ENCODE data around the gene RXRA. TPM values are rescaled to one million over a fixed set of nuclear protein-coding genes. Genes with fewer than 3 reads are reported as not detected.

RXRA gene
- total RNA-seq, 2 donors from 2014 or later: 45.4 to 58.1 TPM

DNA sequence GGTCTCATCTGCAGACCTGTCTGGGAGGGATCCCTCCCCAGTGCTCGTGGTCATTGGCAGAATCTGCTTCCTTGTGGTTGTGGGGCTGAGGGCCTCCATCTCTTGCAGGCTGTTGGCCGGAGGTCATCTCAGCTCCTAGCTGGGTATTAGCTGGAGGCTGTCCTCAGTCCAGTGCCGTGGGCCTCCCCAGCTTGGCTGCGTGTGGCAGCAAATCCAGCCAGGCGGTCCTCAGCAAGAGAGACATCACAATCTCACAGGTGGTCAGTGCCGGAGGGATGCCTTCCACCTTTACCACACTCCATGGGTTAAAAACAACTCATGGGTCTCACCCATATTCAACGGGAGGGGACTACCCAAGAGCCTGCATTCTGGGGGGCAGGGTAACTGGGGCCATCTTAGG is 155.5 kb downstream of the RXRA start:
- TF ChIP-seq, protein P1, sequence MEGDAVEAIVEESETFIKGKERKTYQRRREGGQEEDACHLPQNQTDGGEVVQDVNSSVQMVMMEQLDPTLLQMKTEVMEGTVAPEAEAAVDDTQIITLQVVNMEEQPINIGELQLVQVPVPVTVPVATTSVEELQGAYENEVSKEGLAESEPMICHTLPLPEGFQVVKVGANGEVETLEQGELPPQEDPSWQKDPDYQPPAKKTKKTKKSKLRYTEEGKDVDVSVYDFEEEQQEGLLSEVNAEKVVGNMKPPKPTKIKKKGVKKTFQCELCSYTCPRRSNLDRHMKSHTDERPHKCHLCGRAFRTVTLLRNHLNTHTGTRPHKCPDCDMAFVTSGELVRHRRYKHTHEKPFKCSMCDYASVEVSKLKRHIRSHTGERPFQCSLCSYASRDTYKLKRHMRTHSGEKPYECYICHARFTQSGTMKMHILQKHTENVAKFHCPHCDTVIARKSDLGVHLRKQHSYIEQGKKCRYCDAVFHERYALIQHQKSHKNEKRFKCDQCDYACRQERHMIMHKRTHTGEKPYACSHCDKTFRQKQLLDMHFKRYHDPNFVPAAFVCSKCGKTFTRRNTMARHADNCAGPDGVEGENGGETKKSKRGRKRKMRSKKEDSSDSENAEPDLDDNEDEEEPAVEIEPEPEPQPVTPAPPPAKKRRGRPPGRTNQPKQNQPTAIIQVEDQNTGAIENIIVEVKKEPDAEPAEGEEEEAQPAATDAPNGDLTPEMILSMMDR (IDR thresholded peaks at IDR 0.05): no peak
- peaks cover 13 to 20% of the 10 kb centered on the region in 2 donors for H3K4me1 ChIP-seq (ENCODE audit: control insufficient read depth in 1 of 2, low read depth in 2 of 2)
- no peaks in the 10 kb centered on the region for H3K9me3 ChIP-seq
- no peaks in the 10 kb centered on the region for H3K36me3 ChIP-seq
- H3K27ac ChIP-seq: no peak overlapping the region
- H3K27me3 ChIP-seq (replicated peaks; ENCODE audit: insufficient read depth): no peaks in the 10 kb centered on the region
- ATAC-seq (ENCODE audit: insufficient number of reproducible peaks, low FRiP score, low read depth): no peak
- H3K4me3 ChIP-seq: no peak overlapping the region
- no peak for DNase-seq (ENCODE audit: low spot score)

DNA sequence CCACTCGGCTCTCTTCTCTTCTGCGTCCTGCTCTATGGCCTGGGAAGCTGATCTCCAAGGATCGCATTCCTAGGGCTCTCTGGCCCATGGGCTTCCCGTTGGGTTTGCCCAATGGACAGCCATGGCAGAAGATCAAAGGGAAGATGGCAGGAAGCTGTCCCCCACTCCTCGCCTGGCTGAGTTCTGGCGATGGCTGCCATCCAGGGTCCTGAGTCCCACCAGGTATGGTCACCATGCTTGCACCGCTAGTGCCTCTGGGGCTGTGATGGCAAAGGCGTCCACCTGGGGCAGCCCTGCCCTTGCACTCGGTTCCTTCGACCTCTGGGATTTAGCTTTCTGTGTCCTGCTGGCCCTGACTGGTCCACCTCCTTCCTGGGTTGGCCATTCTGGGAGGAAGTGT is 156.0 kb downstream of the RXRA start:
- TF ChIP-seq, protein P1 (IDR thresholded peaks at IDR 0.05): no peak
- no peak overlapping the region for H3K27ac ChIP-seq
- no peaks in the 10 kb centered on the region for H3K36me3 ChIP-seq
- no peaks in the 10 kb centered on the region for H3K9me3 ChIP-seq
- ATAC-seq (ENCODE audit: insufficient number of reproducible peaks, low FRiP score, low read depth): no peak
- peaks cover 8 to 15% of the 10 kb centered on the region in 2 donors for H3K4me1 ChIP-seq (ENCODE audit: control insufficient read depth in 1 of 2, low read depth in 2 of 2)
- no peaks in the 10 kb centered on the region for H3K27me3 ChIP-seq (replicated peaks; ENCODE audit: insufficient read depth)
- no peak overlapping the region for H3K4me3 ChIP-seq
- no peak for DNase-seq (ENCODE audit: low spot score)

DNA sequence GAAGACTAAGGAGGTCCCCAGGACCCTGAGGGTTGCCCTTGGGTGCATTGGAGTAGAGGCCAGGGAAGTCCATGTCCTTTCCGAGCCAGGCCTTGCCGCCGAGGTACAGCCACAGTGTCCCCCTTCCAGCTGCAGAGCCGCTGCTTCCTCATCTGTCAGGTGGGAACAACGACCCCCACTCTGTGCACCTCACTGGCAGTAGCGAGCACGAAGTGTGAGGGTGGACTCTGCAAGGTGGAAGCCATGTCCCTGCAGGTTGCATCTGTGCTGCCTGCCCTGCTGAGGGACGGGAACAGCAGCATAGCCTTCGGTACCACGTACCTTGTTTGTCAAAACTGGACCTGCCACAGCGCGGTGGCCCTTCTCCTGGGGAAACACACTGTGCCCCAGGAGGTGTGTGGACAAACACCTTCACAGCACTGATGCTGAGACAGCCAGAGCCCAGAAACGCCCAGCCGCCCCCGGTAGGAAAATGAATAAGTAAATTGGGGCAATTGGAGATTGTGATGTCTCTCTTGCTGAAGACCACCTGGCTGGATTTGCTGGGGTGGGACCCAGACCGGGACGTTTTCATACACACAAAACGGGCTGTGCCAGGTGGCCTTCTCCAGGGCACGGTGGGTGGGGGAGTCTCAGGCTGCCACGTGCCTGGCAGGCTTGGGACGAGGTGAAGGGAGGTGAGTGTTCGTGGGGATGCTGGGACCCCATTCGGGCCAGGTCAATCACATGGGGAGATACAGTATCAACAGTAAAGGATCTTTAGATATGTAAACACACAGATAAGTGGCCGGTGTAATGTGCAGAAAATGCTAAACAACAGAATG is 157.3 kb downstream of the RXRA start:
- Histone ChIP-seq H3K9me3 (no peaks in the 10 kb centered on the region), H3K4me3 (no peak overlapping the region), H3K4me1 (ENCODE audit: control insufficient read depth in 1 of 2, low read depth in 2 of 2) (peaks cover 0 to 2% of the 10 kb centered on the region in 2 donors), H3K27ac (no peak overlapping the region), H3K36me3 (no peaks in the 10 kb centered on the region), H3K27me3 (replicated peaks; ENCODE audit: insufficient read depth) (no peaks in the 10 kb centered on the region)
- TF ChIP-seq, protein P1 (IDR thresholded peaks at IDR 0.05): no peak
- ATAC-seq (ENCODE audit: insufficient number of reproducible peaks, low FRiP score, low read depth) (no peak), DNase-seq (ENCODE audit: low spot score) (no peak)

DNA sequence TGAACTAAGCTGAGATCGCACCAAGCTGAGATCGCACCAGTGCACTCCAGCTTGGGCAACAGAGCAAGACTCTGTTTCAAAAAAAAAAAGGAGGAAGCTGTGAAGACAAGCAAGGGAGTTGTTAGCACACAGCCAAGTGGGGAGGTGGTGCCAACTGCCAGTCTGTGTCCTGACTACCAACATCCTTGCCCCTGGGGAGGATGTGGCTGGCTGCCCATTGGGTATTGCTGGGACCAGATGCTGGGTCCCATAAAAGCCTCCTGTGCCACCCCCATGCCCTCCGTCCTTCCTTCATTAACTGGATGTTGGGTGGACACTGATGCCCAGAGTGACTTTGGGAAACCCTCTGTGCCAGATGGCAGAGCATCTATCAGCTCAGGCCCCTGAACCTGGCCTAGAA is 158.2 kb downstream of the RXRA start:
- Histone ChIP-seq H3K4me3 (no peak overlapping the region), H3K36me3 (no peaks in the 10 kb centered on the region), H3K27me3 (replicated peaks; ENCODE audit: insufficient read depth) (no peaks in the 10 kb centered on the region), H3K4me1 (ENCODE audit: control insufficient read depth in 1 of 2, low read depth in 2 of 2) (no peaks in the 10 kb centered on the region), H3K9me3 (no peaks in the 10 kb centered on the region), H3K27ac (no peak overlapping the region)
- no peak for ATAC-seq (ENCODE audit: insufficient number of reproducible peaks, low FRiP score, low read depth)
- DNase-seq (ENCODE audit: low spot score): no peak
- TF ChIP-seq, protein P1 (IDR thresholded peaks at IDR 0.05): no peak

DNA sequence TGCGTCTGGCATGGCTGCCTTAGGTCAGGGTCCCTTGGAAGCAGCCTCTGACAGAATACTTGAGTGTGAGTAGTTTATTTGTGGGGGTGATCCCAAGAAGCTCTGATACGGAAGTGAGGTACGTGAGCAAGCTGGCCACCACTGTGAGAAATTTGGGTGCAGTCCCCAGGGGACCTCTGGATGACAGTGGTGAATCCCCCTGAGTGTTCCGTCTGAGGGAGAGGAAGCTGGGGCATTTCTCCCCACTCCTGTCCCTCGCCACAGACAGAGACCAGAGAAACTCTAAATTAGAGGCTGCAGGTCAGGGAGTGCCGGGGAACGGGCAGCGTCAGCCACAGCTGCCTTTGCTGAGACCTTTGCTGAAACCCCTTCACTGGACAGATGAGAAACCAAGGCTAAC is 159.4 kb downstream of the RXRA start:
- no peak overlapping the region for H3K4me3 ChIP-seq
- TF ChIP-seq, protein P1 (IDR thresholded peaks at IDR 0.05): no peak
- H3K27me3 ChIP-seq (replicated peaks; ENCODE audit: insufficient read depth): no peaks in the 10 kb centered on the region
- DNase-seq (ENCODE audit: low spot score) (no peak), ATAC-seq (ENCODE audit: insufficient number of reproducible peaks, low FRiP score, low read depth) (no peak)
- H3K36me3 ChIP-seq: no peaks in the 10 kb centered on the region
- H3K4me1 ChIP-seq (ENCODE audit: control insufficient read depth in 1 of 2, low read depth in 2 of 2): no peaks in the 10 kb centered on the region
- peak overlapping the region; percentile 17 to 71 for H3K27ac ChIP-seq
- H3K9me3 ChIP-seq: no peaks in the 10 kb centered on the region

Data from thoracic aorta (tissue), 2 donors.